Measurements from ENCODE around the gene C1orf159.
"Not testable (repeated sequence)": the region's sequence is repeated elsewhere in the genome, so short reads cannot be mapped to it uniquely, and the experiment has no call there.

The C1orf159 gene

GRCh38 chr1:1081311-1082238 is 34.3 kb downstream of the C1orf159 start:
- DNase-seq (ENCODE audit: low read depth) = no peak

GRCh38 chr1:1080951-1081310 is 35.0 kb downstream of the C1orf159 start:
- no peak for DNase-seq (ENCODE audit: low read depth)

GRCh38 chr1:1080122-1080757 is 35.6 kb downstream of the C1orf159 start:
- no peak for DNase-seq (ENCODE audit: low read depth)

- DNase-seq (ENCODE audit: low read depth) = peak; percentile 85
These were observed 36.3 kb downstream of the C1orf159 start for GRCh38 chr1:1079408-1080121.

GRCh38 chr1:1077396-1077795 is 38.5 kb downstream of the C1orf159 start:
- not testable (repeated sequence) for DNase-seq (ENCODE audit: low read depth)

- DNase-seq (ENCODE audit: low read depth) = no peak
These were observed 40.5 kb downstream of the C1orf159 start for GRCh38 chr1:1075148-1075935.

- no peak for DNase-seq (ENCODE audit: low read depth)
These were observed 41.2 kb downstream of the C1orf159 start for GRCh38 chr1:1074631-1075147.

GRCh38 chr1:1073743-1074587 is 41.9 kb downstream of the C1orf159 start, which contains the start of gene RNF223:
RNF223 (minus strand) TSS chr1:1074306; CDS start chr1:1072566, 1,740 bp downstream.
- no peak for DNase-seq (ENCODE audit: low read depth)

GRCh38 chr1:1072849-1073742 is 42.8 kb downstream of the C1orf159 start:
- DNase-seq (ENCODE audit: low read depth) = no peak

- no peak for DNase-seq (ENCODE audit: low read depth)
These were observed 43.5 kb downstream of the C1orf159 start for GRCh38 chr1:1072299-1072848.

GRCh38 chr1:1071486-1072298 is 44.2 kb downstream of the C1orf159 start:
- DNase-seq (ENCODE audit: low read depth) = no peak

GRCh38 chr1:1069711-1070676 is 45.9 kb downstream of the C1orf159 start:
- no peak for DNase-seq (ENCODE audit: low read depth)

GRCh38 chr1:1069056-1069710 is 46.7 kb downstream of the C1orf159 start:
- no peak for DNase-seq (ENCODE audit: low read depth)

GRCh38 chr1:1068517-1069055 is 47.3 kb downstream of the C1orf159 start:
- DNase-seq (ENCODE audit: low read depth) = no peak

GRCh38 chr1:1067860-1068516 is 47.9 kb downstream of the C1orf159 start:
- no peak for DNase-seq (ENCODE audit: low read depth)

Measured in GM04503 (cell line).